SK-N-SH (cell line): ENCODE measurements around the gene EPHB2.

Experiments used
- GATA2 ChIP-seq: sonication (generic); formaldehyde crosslinking; IDR thresholded peaks from 2 replicates; pipeline ENCODE4 v1.5.0; 2020; ENCODE audit warnings: mild to moderate bottlenecking, missing genetic modification reagents
- MEF2A ChIP-seq: IDR thresholded peaks from 2 replicates; pipeline ENCODE4 v1.4.0; 2012; ENCODE audit warnings: low read depth, borderline replicate concordance
- NFIC ChIP-seq: IDR thresholded peaks from 2 replicates; pipeline ENCODE4 v1.4.0; 2012; ENCODE audit warnings: borderline replicate concordance
- POLR2AphosphoS5 ChIP-seq: IDR thresholded peaks from 2 replicates; pipeline ENCODE4 v1.6.1; 2012; ENCODE audit warnings: low read depth, low read length
- RFX5 ChIP-seq: IDR thresholded peaks from 2 replicates; pipeline ENCODE4 v1.6.1; 2012; ENCODE audit warnings: mild to moderate bottlenecking, improper control_type of control experiment, low read length
- TCF12 ChIP-seq: IDR thresholded peaks from 2 replicates; pipeline ENCODE4 v1.4.0; 2012
- YY1 ChIP-seq: IDR thresholded peaks from 2 replicates; pipeline ENCODE4 v1.4.0; 2012; ENCODE audit warnings: low read depth, mild to moderate bottlenecking
- TF ChIP-seq, protein P1 (sequence below): IDR thresholded peaks from 2 replicates; pipeline ENCODE4 v1.4.0; 2012; ENCODE audit warnings: low read depth
- TF ChIP-seq, protein P2 (sequence below): IDR thresholded peaks from 2 replicates; pipeline ENCODE4 v1.4.0; 2012; ENCODE audit warnings: low read depth, borderline replicate concordance
- TF ChIP-seq, protein P3 (sequence below): fragments of 200-600 bp; sonication (generic); IDR thresholded peaks from 2 replicates; pipeline ENCODE4 v1.6.1; 2017; ENCODE audit warnings: antibody characterized with exemption, mild to moderate bottlenecking, moderate library complexity

DNA sequence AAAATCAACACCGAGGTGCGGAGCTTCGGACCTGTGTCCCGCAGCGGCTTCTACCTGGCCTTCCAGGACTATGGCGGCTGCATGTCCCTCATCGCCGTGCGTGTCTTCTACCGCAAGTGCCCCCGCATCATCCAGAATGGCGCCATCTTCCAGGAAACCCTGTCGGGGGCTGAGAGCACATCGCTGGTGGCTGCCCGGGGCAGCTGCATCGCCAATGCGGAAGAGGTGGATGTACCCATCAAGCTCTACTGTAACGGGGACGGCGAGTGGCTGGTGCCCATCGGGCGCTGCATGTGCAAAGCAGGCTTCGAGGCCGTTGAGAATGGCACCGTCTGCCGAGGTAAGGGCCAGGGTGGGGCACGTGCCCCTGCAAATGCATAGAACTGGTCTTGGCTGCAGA lies 74.1 kb downstream of the EPHB2 start:
- no peak for TF ChIP-seq NFIC
- TF ChIP-seq, protein P1, sequence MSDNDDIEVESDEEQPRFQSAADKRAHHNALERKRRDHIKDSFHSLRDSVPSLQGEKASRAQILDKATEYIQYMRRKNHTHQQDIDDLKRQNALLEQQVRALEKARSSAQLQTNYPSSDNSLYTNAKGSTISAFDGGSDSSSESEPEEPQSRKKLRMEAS = no peak
- no peak for TF ChIP-seq TCF12
- TF ChIP-seq, protein P2, sequence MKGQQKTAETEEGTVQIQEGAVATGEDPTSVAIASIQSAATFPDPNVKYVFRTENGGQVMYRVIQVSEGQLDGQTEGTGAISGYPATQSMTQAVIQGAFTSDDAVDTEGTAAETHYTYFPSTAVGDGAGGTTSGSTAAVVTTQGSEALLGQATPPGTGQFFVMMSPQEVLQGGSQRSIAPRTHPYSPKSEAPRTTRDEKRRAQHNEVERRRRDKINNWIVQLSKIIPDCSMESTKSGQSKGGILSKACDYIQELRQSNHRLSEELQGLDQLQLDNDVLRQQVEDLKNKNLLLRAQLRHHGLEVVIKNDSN = no peak
- TF ChIP-seq, protein P3, sequence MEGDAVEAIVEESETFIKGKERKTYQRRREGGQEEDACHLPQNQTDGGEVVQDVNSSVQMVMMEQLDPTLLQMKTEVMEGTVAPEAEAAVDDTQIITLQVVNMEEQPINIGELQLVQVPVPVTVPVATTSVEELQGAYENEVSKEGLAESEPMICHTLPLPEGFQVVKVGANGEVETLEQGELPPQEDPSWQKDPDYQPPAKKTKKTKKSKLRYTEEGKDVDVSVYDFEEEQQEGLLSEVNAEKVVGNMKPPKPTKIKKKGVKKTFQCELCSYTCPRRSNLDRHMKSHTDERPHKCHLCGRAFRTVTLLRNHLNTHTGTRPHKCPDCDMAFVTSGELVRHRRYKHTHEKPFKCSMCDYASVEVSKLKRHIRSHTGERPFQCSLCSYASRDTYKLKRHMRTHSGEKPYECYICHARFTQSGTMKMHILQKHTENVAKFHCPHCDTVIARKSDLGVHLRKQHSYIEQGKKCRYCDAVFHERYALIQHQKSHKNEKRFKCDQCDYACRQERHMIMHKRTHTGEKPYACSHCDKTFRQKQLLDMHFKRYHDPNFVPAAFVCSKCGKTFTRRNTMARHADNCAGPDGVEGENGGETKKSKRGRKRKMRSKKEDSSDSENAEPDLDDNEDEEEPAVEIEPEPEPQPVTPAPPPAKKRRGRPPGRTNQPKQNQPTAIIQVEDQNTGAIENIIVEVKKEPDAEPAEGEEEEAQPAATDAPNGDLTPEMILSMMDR = no peak
- TF ChIP-seq YY1 = no peak
- TF ChIP-seq GATA2 (CRISPR knock-in tag) = no peak
- no peak for TF ChIP-seq RFX5
- no peak for TF ChIP-seq MEF2A
- TF ChIP-seq POLR2AphosphoS5 = no peak
